ENCODE data around the gene MPP2.

The MPP2 gene

GRCh38 chr17:43916385-43916784 lies 9.0 kb upstream of the MPP2 start:
- H3K4me3 Mint-ChIP-seq, result no peak overlapping the region
- no peak overlapping the region for H3K27ac Mint-ChIP-seq
- peaks cover 17% of the 10 kb centered on the region for H3K4me1 Mint-ChIP-seq (ENCODE audit: low read depth)
- no peaks in the 10 kb centered on the region for H3K36me3 Mint-ChIP-seq (ENCODE audit: low read depth)
- peaks cover 4% of the 10 kb centered on the region for H3K27me3 Mint-ChIP-seq
- H3K9me3 Mint-ChIP-seq, result peaks cover 4% of the 10 kb centered on the region

- H3K36me3 Mint-ChIP-seq (ENCODE audit: low read depth), result no peaks in the 10 kb centered on the region
- no peak overlapping the region for H3K27ac Mint-ChIP-seq
- H3K4me3 Mint-ChIP-seq, result no peak overlapping the region
- peaks cover 4% of the 10 kb centered on the region for H3K27me3 Mint-ChIP-seq
- H3K9me3 Mint-ChIP-seq, result peaks cover 4% of the 10 kb centered on the region
- H3K4me1 Mint-ChIP-seq (ENCODE audit: low read depth), result peaks cover 17% of the 10 kb centered on the region
Observed at GRCh38 chr17:43915559-43915958, 8.2 kb upstream of the MPP2 start.

- Mint-ChIP-seq H3K27me3 (peaks cover 4% of the 10 kb centered on the region), H3K4me1 (ENCODE audit: low read depth) (peaks cover 17% of the 10 kb centered on the region), H3K4me3 (no peak overlapping the region), H3K27ac (no peak overlapping the region), H3K36me3 (ENCODE audit: low read depth) (no peaks in the 10 kb centered on the region), H3K9me3 (peaks cover 4% of the 10 kb centered on the region)
Observed at GRCh38 chr17:43914451-43914850, 7.1 kb upstream of the MPP2 start.

DNA sequence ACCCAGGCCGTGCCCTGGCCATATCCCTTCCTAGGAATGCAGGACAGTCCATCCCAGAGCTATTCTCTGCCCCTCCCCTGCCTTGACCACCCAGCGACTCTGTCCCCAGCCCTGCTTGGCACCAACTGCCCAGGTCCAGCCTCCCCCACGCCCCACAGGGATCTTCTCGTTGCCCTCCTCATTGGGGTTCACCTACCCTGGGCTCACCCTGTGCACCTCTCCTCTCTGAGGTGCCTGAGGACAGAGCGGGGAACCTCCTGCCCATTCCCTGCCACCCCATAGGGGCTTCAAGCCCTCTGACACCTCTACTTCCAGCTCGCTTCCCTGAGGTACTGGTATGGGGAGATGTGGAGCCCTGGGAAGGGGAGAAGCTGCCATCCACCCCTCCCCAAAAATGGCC lies 6.2 kb upstream of the MPP2 start:
- no peaks in the 10 kb centered on the region for H3K36me3 Mint-ChIP-seq (ENCODE audit: low read depth)
- no peaks in the 10 kb centered on the region for H3K27me3 Mint-ChIP-seq
- H3K4me3 Mint-ChIP-seq, result no peak overlapping the region
- H3K4me1 Mint-ChIP-seq (ENCODE audit: low read depth), result peaks cover 17% of the 10 kb centered on the region
- H3K9me3 Mint-ChIP-seq, result peaks cover 4% of the 10 kb centered on the region
- no peak overlapping the region for H3K27ac Mint-ChIP-seq

- peaks cover 17% of the 10 kb centered on the region for H3K4me1 Mint-ChIP-seq (ENCODE audit: low read depth)
- no peak overlapping the region for H3K27ac Mint-ChIP-seq
- H3K27me3 Mint-ChIP-seq, result peaks cover 7% of the 10 kb centered on the region
- H3K9me3 Mint-ChIP-seq, result peaks cover 4% of the 10 kb centered on the region
- H3K36me3 Mint-ChIP-seq (ENCODE audit: low read depth), result no peaks in the 10 kb centered on the region
- no peak overlapping the region for H3K4me3 Mint-ChIP-seq
Observed at GRCh38 chr17:43912635-43913304, 5.4 kb upstream of the MPP2 start.

- Mint-ChIP-seq H3K27me3 (peaks cover 7% of the 10 kb centered on the region), H3K9me3 (peaks cover 4% of the 10 kb centered on the region), H3K4me1 (ENCODE audit: low read depth) (peaks cover 9% of the 10 kb centered on the region), H3K27ac (no peak overlapping the region), H3K4me3 (no peak overlapping the region), H3K36me3 (ENCODE audit: low read depth) (no peaks in the 10 kb centered on the region)
Observed at GRCh38 chr17:43911904-43912303, 4.6 kb upstream of the MPP2 start.

DNA sequence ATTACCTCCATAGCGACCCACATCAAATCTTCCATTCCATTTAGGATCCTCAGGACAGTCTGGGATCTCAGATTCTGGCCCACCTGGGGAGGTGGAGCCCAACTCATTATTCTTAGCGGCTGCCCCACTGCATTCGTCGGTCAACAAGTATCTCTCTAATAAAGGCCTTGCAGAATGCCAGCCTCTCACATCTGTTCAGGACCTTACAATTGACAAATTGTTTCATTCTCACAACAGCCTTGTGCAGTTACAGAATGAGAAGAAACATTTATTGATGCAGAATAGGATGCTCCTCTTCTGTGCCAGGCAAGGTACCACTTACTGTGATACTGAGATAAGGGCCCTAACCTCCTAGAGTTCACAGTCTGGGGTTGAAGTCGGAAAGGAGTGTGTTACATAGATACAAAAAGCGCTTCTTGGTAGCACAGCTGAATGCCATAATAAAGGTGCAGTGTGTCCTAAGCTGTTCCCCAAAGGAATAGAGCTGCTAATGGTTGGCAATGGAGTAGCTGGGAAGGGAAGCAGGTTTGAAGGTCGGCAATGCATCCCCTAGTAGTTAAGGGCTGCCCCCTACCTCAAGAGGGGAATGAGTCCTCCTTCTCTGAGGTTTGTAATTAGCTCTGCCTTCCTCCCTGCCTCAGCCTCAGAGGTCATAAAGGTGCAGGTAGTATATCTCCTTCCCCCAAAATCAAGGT lies 2.3 kb upstream of the MPP2 start:
- H3K27ac Mint-ChIP-seq, result no peak overlapping the region
- peaks cover 9% of the 10 kb centered on the region for H3K4me1 Mint-ChIP-seq (ENCODE audit: low read depth)
- no peak overlapping the region for H3K4me3 Mint-ChIP-seq
- peaks cover 17% of the 10 kb centered on the region for H3K27me3 Mint-ChIP-seq
- no peaks in the 10 kb centered on the region for H3K36me3 Mint-ChIP-seq (ENCODE audit: low read depth)
- no peaks in the 10 kb centered on the region for H3K9me3 Mint-ChIP-seq

GRCh38 chr17:43907998-43908721 lies 824 bp upstream of the MPP2 start:
- Mint-ChIP-seq H3K36me3 (ENCODE audit: low read depth) (no peaks in the 10 kb centered on the region), H3K27ac (no peak overlapping the region), H3K27me3 (peaks cover 26% of the 10 kb centered on the region), H3K4me3 (no peak overlapping the region), H3K4me1 (ENCODE audit: low read depth) (peaks cover 9% of the 10 kb centered on the region), H3K9me3 (no peaks in the 10 kb centered on the region)

GRCh38 chr17:43906951-43907424 lies 348 bp downstream of the MPP2 start:
- H3K36me3 Mint-ChIP-seq (ENCODE audit: low read depth), result no peaks in the 10 kb centered on the region

GRCh38 chr17:43905985-43906852 lies 1.1 kb downstream of the MPP2 start:
- peaks cover 10% of the 10 kb centered on the region for H3K4me1 Mint-ChIP-seq (ENCODE audit: low read depth)
- H3K9me3 Mint-ChIP-seq, result no peaks in the 10 kb centered on the region
- no peaks in the 10 kb centered on the region for H3K36me3 Mint-ChIP-seq (ENCODE audit: low read depth)
- H3K27me3 Mint-ChIP-seq, result peaks cover 26% of the 10 kb centered on the region
- H3K27ac Mint-ChIP-seq, result no peak overlapping the region
- peak overlapping the region; percentile 47 for H3K4me3 Mint-ChIP-seq

More at GRCh38 chr17:43906951-43907424, 348 bp downstream of the MPP2 start:
- Mint-ChIP-seq H3K27ac (no peak overlapping the region), H3K4me3 (peak overlapping the region; percentile 47), H3K9me3 (no peaks in the 10 kb centered on the region), H3K27me3 (peaks cover 26% of the 10 kb centered on the region), H3K4me1 (ENCODE audit: low read depth) (peaks cover 9% of the 10 kb centered on the region)

DNA sequence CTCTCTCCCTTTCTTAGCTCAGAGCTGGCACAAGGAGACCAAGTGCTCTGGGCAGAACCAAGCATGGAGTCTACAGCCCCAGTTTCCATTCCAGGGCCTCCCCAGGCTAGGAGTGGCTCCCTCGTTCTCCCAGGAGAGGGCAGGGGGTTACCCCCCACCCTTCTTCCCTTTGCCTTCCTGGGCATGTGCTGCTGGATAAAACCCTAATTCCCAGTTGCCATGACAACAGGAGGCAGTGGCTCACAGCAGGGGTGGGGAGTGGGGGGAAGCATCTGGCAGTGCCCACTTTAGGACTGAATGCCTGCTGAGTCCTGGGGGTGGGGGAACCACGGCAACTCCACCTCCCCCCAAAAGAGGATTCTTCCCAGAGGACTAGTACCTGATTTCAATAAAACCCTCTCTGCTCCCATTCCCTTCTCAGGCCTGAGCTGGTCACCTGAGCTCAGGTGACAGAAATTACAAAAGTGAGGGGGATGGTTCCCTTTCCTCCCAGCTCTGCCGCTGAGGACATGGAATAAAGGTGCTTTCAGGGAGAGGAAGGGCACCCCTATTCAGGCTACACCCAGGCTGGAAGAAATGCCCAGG lies 1.8 kb downstream of the MPP2 start:
- Mint-ChIP-seq H3K4me3 (no peak overlapping the region), H3K27me3 (peaks cover 26% of the 10 kb centered on the region), H3K4me1 (ENCODE audit: low read depth) (peaks cover 17% of the 10 kb centered on the region), H3K36me3 (ENCODE audit: low read depth) (no peaks in the 10 kb centered on the region), H3K9me3 (no peaks in the 10 kb centered on the region), H3K27ac (no peak overlapping the region)

- Mint-ChIP-seq H3K36me3 (ENCODE audit: low read depth) (no peaks in the 10 kb centered on the region), H3K27me3 (peaks cover 19% of the 10 kb centered on the region), H3K27ac (no peak overlapping the region), H3K4me1 (ENCODE audit: low read depth) (peaks cover 16% of the 10 kb centered on the region), H3K9me3 (no peaks in the 10 kb centered on the region), H3K4me3 (no peak overlapping the region)
Observed at GRCh38 chr17:43901861-43902589, 5.3 kb downstream of the MPP2 start.

- H3K4me1 Mint-ChIP-seq (ENCODE audit: low read depth), result peaks cover 10% of the 10 kb centered on the region
- H3K27me3 Mint-ChIP-seq, result peaks cover 19% of the 10 kb centered on the region
- peak overlapping the region; percentile 21 for H3K27ac Mint-ChIP-seq
- H3K36me3 Mint-ChIP-seq (ENCODE audit: low read depth), result no peaks in the 10 kb centered on the region
- peak overlapping the region; percentile 67 for H3K4me3 Mint-ChIP-seq
- no peaks in the 10 kb centered on the region for H3K9me3 Mint-ChIP-seq
Observed at GRCh38 chr17:43900858-43901754, 6.2 kb downstream of the MPP2 start.

Data from stimulated activated naive CD8-positive, alpha-beta T cell treated with anti-CD3 and anti-CD28 coated beads, Interleukin-15, Interleukin-2, amounts not matched to agents 100 ng/mL and 50 ng/mL, for 24 hours (primary cell).